HG03175 (cell line): ENCODE measurements around the gene SMR3B.

Experiments used
- ATAC-seq: cut with Tn5 transposase; IDR thresholded peaks from one replicate; pipeline ENCODE4 v1.9.1; 2021; ENCODE audit warnings: mild to moderate bottlenecking, moderate library complexity; ENCODE audit not compliant: unreplicated experiment

The SMR3B gene

GRCh38 chr4:70382691-70383181 is at the start of gene SMR3B:
SMR3B (plus strand) TSS chr4:70383131; CDS start chr4:70384511, 1,380 bp downstream.
- ATAC-seq, result no peak

GRCh38 chr4:70334681-70335080 is 48.2 kb upstream of the SMR3B start, which contains the start of gene CABS1:
CABS1 (plus strand) TSS chr4:70334981; CDS start chr4:70335040, 59 bp downstream.
- no peak for ATAC-seq

- ATAC-seq, result no peak
These were observed 46.9 kb upstream of the SMR3B start for GRCh38 chr4:70336043-70336442.

GRCh38 chr4:70337886-70338420 is 45.0 kb upstream of the SMR3B start:
- ATAC-seq, result no peak

- ATAC-seq, result no peak
These were observed 26.7 kb upstream of the SMR3B start for GRCh38 chr4:70356185-70356584.

GRCh38 chr4:70359115-70359661 is 23.7 kb upstream of the SMR3B start:
- no peak for ATAC-seq

GRCh38 chr4:70360460-70360859 is 22.5 kb upstream of the SMR3B start, which contains the start of gene SMR3A:
SMR3A (plus strand) TSS chr4:70360760; CDS start chr4:70362116, 1,356 bp downstream.
- no peak for ATAC-seq

- no peak for ATAC-seq
These were observed 18.9 kb upstream of the SMR3B start for GRCh38 chr4:70364002-70364401.

GRCh38 chr4:70365479-70365878 is 17.5 kb upstream of the SMR3B start:
- no peak for ATAC-seq

- no peak for ATAC-seq
These were observed 15.1 kb upstream of the SMR3B start for GRCh38 chr4:70367813-70368212.

- ATAC-seq, result no peak
These were observed 10.9 kb upstream of the SMR3B start for GRCh38 chr4:70371987-70372386.

GRCh38 chr4:70372760-70373159 is 10.2 kb upstream of the SMR3B start:
- no peak for ATAC-seq

GRCh38 chr4:70380578-70380977 is 2.4 kb upstream of the SMR3B start:
- ATAC-seq, result no peak

GRCh38 chr4:70392057-70392776 is 9.3 kb downstream of the SMR3B start:
- peak; percentile 64 for ATAC-seq

GRCh38 chr4:70397580-70397979 is 14.6 kb downstream of the SMR3B start, which contains the start of gene OPRPN:
OPRPN (plus strand) TSS chr4:70397940; CDS start chr4:70399286, 1,346 bp downstream.
- ATAC-seq, result no peak

- peak; percentile 86 for ATAC-seq
These were observed 16.4 kb downstream of the SMR3B start for GRCh38 chr4:70399319-70399718.

GRCh38 chr4:70402762-70403161 is 19.8 kb downstream of the SMR3B start:
- no peak for ATAC-seq

- ATAC-seq, result peak; percentile 48
These were observed 22.8 kb downstream of the SMR3B start for GRCh38 chr4:70405765-70406164.

GRCh38 chr4:70425306-70425705 is 42.4 kb downstream of the SMR3B start:
- ATAC-seq, result no peak

GRCh38 chr4:70426789-70427188 is 43.9 kb downstream of the SMR3B start:
- peak; percentile 38 for ATAC-seq

GRCh38 chr4:70437197-70437596 is 54.3 kb downstream of the SMR3B start:
- no peak for ATAC-seq
